OCI-LY1 (cell line): Measurements from ENCODE around the gene UQCR10.

Source experiments
- H2AFZ ChIP-seq: fragments of 200-600 bp; sonication (generic), shearing (Covaris generic); 2 replicates; pipeline ENCODE4 v1.6.0; 2014; ENCODE audit warnings: antibody characterized with exemption, mild to moderate bottlenecking, low read length
- H3F3A ChIP-seq: fragments of 200-600 bp; sonication (generic), shearing (Covaris generic); 2 replicates; pipeline ENCODE4 v1.6.0; 2014; ENCODE audit warnings: mild to moderate bottlenecking, antibody characterized with exemption, low read length, moderate library complexity; ENCODE audit not compliant: insufficient read depth
- H3K27ac ChIP-seq: fragments of 200-600 bp; sonication (generic); 2 replicates; pipeline ENCODE4 v1.5.1; 2014; ENCODE audit warnings: low read length, mixed run types, mild to moderate bottlenecking, low read depth; ENCODE audit not compliant: poor library complexity, severe bottlenecking
- H3K27me3 ChIP-seq: fragments of 200-600 bp; sonication (generic); 2 replicates; pipeline ENCODE4 v1.6.0; 2014; ENCODE audit warnings: antibody characterized with exemption, mild to moderate bottlenecking, low read length, moderate library complexity; ENCODE audit not compliant: insufficient read depth
- H3K36me3 ChIP-seq: fragments of 200-600 bp; sonication (generic); 2 replicates; pipeline ENCODE4 v1.6.1; 2014; ENCODE audit warnings: mild to moderate bottlenecking, antibody characterized with exemption, low read length, moderate library complexity, mixed read lengths; ENCODE audit not compliant: insufficient read depth
- H3K4me1 ChIP-seq: fragments of 200-600 bp; sonication (generic); 2 replicates; pipeline ENCODE4 v1.5.1; 2014; ENCODE audit warnings: mild to moderate bottlenecking, low read length, moderate library complexity; ENCODE audit not compliant: insufficient read depth, severe bottlenecking
- H3K4me2 ChIP-seq: fragments of 200-600 bp; sonication (generic), shearing (Covaris generic); 2 replicates; pipeline ENCODE4 v1.6.1; 2014; ENCODE audit warnings: low read length
- H3K4me3 ChIP-seq: fragments of 200-600 bp; sonication (generic); 2 replicates; pipeline ENCODE4 v1.5.1; 2014; ENCODE audit warnings: low read length, low read depth, mild to moderate bottlenecking, mixed read lengths; ENCODE audit not compliant: poor library complexity, severe bottlenecking
- H3K79me2 ChIP-seq: fragments of 200-600 bp; shearing (Covaris generic); 2 replicates; pipeline ENCODE4 v1.6.1; 2016; ENCODE audit warnings: mixed run types, low read length, mixed read lengths; ENCODE audit not compliant: insufficient read depth
- H3K9ac ChIP-seq: fragments of 200-600 bp; sonication (generic), shearing (Covaris generic); 2 replicates; pipeline ENCODE4 v1.6.1; 2014; ENCODE audit warnings: mild to moderate bottlenecking, low read length, mixed read lengths
- H3K9me2 ChIP-seq: fragments of 200-600 bp; sonication (generic), shearing (Covaris generic); 2 replicates; pipeline ENCODE4 v1.6.1; 2014; ENCODE audit warnings: low read depth, mild to moderate bottlenecking, low read length, mixed read lengths
- H3K9me3 ChIP-seq: fragments of 200-600 bp; shearing (Covaris generic); 2 replicates; pipeline ENCODE4 v1.6.1; 2014; ENCODE audit warnings: low read length, mixed read lengths
- H4K20me1 ChIP-seq: fragments of 200-600 bp; sonication (generic), shearing (Covaris generic); 2 replicates; pipeline ENCODE4 v1.6.0; 2016; ENCODE audit warnings: mild to moderate bottlenecking, low read length; ENCODE audit not compliant: insufficient read depth
- CTCF ChIP-seq: fragments of 200-600 bp; sonication (generic), shearing (Covaris generic); IDR thresholded peaks from 2 replicates; pipeline ENCODE4 v1.5.1; 2017; ENCODE audit warnings: mild to moderate bottlenecking, antibody characterized with exemption, low read length, moderate library complexity, mixed read lengths
- EZH2 ChIP-seq: fragments of 200-600 bp; sonication (generic), shearing (Covaris generic); IDR thresholded peaks from 2 replicates; pipeline ENCODE4 v1.8.0; 2017; ENCODE audit warnings: borderline replicate concordance, mixed run types, mild to moderate bottlenecking, antibody characterized with exemption, low read length, moderate library complexity, mixed read lengths

The UQCR10 gene

GRCh38 chr22:29780748-29781676 is 13.8 kb downstream of the UQCR10 start:
- Histone ChIP-seq H3K36me3 (no peaks in the 10 kb centered on the region), H3K4me3 (no peak overlapping the region), H2AFZ (no peak overlapping the region), H3K9ac (no peak overlapping the region), H3F3A (no peaks in the 10 kb centered on the region), H3K9me3 (no peaks in the 10 kb centered on the region), H3K9me2 (no peaks in the 10 kb centered on the region), H3K4me1 (no peaks in the 10 kb centered on the region), H3K79me2 (no peaks in the 10 kb centered on the region), H3K27ac (no peak overlapping the region), H3K27me3 (no peaks in the 10 kb centered on the region), H3K4me2 (no peak overlapping the region), H4K20me1 (no peaks in the 10 kb centered on the region)
- TF ChIP-seq EZH2 = no peak
- TF ChIP-seq CTCF = no peak

GRCh38 chr22:29782061-29782845 is 15.1 kb downstream of the UQCR10 start:
- Histone ChIP-seq H3K4me3 (no peak overlapping the region), H3F3A (no peaks in the 10 kb centered on the region), H3K9me2 (no peaks in the 10 kb centered on the region), H3K9ac (no peak overlapping the region), H3K4me2 (no peak overlapping the region), H4K20me1 (no peaks in the 10 kb centered on the region), H2AFZ (no peak overlapping the region), H3K36me3 (no peaks in the 10 kb centered on the region), H3K9me3 (no peaks in the 10 kb centered on the region), H3K27ac (no peak overlapping the region), H3K27me3 (no peaks in the 10 kb centered on the region), H3K4me1 (no peaks in the 10 kb centered on the region), H3K79me2 (no peaks in the 10 kb centered on the region)
- TF ChIP-seq CTCF (no peak), EZH2 (no peak)

- Histone ChIP-seq H2AFZ (no peak overlapping the region), H3K4me2 (no peak overlapping the region), H3K9me2 (no peaks in the 10 kb centered on the region), H3K4me3 (no peak overlapping the region), H3K79me2 (no peaks in the 10 kb centered on the region), H3K36me3 (peaks cover 24% of the 10 kb centered on the region), H3K9me3 (no peaks in the 10 kb centered on the region), H3K9ac (no peak overlapping the region), H4K20me1 (no peaks in the 10 kb centered on the region), H3K27ac (no peak overlapping the region), H3K4me1 (no peaks in the 10 kb centered on the region), H3K27me3 (no peaks in the 10 kb centered on the region), H3F3A (no peaks in the 10 kb centered on the region)
- TF ChIP-seq EZH2 = no peak
- no peak for TF ChIP-seq CTCF
These were observed 17.5 kb downstream of the UQCR10 start for GRCh38 chr22:29784451-29785361.
